ENCODE data around the gene C13orf42.

C13orf42 gene

GRCh38 chr13:51111174-51111573, at the start of gene C13orf42:
TSS of gene C13orf42 (minus strand) at chr13:51111274. CDS start at chr13:51111209, 65 bp downstream.
- TF ChIP-seq FOXP2 (optimal IDR thresholded peaks at IDR 0.05; ENCODE audit: control extremely low read depth, extremely low read length, insufficient read depth), result no peak
- no peak for TF ChIP-seq EZH2 (IDR thresholded peaks at IDR 0.05)
- TF ChIP-seq POLR2AphosphoS5 (IDR thresholded peaks at IDR 0.05; ENCODE audit: borderline replicate concordance, low read depth, low read length), result no peak
- Histone ChIP-seq H3K27ac (no peak within 1 kb of the TSS), H3K9me3 (ENCODE audit: low read depth, low read length) (no peaks in the 10 kb centered on the region), H3K36me3 (ENCODE audit: insufficient read depth, low read length) (no peaks in the 10 kb centered on the region), H3K9ac (ENCODE audit: insufficient read length) (no peak within 1 kb of the TSS), H3K4me3 (no peak within 1 kb of the TSS)
- DNase-seq (ENCODE audit: low read depth, low spot score), result no peak

- Histone ChIP-seq H3K27ac (peak overlapping the region; percentile 55; the same call in 1 of the 2 replicates), H3K4me3 (no peak overlapping the region), H3K9me3 (ENCODE audit: low read depth, low read length) (no peaks in the 10 kb centered on the region), H3K36me3 (ENCODE audit: insufficient read depth, low read length) (no peaks in the 10 kb centered on the region), H3K9ac (ENCODE audit: insufficient read length) (peak overlapping the region; percentile 38)
- DNase-seq (ENCODE audit: low read depth, low spot score), result no peak
- TF ChIP-seq POLR2AphosphoS5 (IDR thresholded peaks at IDR 0.05; ENCODE audit: borderline replicate concordance, low read depth, low read length) (no peak), EZH2 (IDR thresholded peaks at IDR 0.05) (no peak), FOXP2 (optimal IDR thresholded peaks at IDR 0.05; ENCODE audit: control extremely low read depth, extremely low read length, insufficient read depth) (no peak)
These were observed 47.9 kb upstream of the C13orf42 start for GRCh38 chr13:51158880-51159518.

- DNase-seq (ENCODE audit: low read depth, low spot score), result no peak
- Histone ChIP-seq H3K27ac (no peak overlapping the region), H3K9ac (ENCODE audit: insufficient read length) (no peak overlapping the region)
These were observed 47.3 kb upstream of the C13orf42 start for GRCh38 chr13:51158365-51158764.

GRCh38 chr13:51156648-51157047, 45.6 kb upstream of the C13orf42 start:
- no peak overlapping the region for H3K27ac ChIP-seq
- no peak for DNase-seq (ENCODE audit: low read depth, low spot score)
- H3K9me3 ChIP-seq (ENCODE audit: low read depth, low read length), result no peaks in the 10 kb centered on the region
- no peaks in the 10 kb centered on the region for H3K36me3 ChIP-seq (ENCODE audit: insufficient read depth, low read length)
- H3K4me3 ChIP-seq, result no peak overlapping the region
- no peak overlapping the region for H3K9ac ChIP-seq (ENCODE audit: insufficient read length)
- TF ChIP-seq FOXP2 (optimal IDR thresholded peaks at IDR 0.05; ENCODE audit: control extremely low read depth, extremely low read length, insufficient read depth) (no peak), EZH2 (IDR thresholded peaks at IDR 0.05) (no peak), POLR2AphosphoS5 (IDR thresholded peaks at IDR 0.05; ENCODE audit: borderline replicate concordance, low read depth, low read length) (no peak)

More at GRCh38 chr13:51158365-51158764, 47.3 kb upstream of the C13orf42 start:
- no peak overlapping the region for H3K4me3 ChIP-seq
- H3K36me3 ChIP-seq (ENCODE audit: insufficient read depth, low read length), result no peaks in the 10 kb centered on the region
- TF ChIP-seq POLR2AphosphoS5 (IDR thresholded peaks at IDR 0.05; ENCODE audit: borderline replicate concordance, low read depth, low read length), result no peak
- TF ChIP-seq EZH2 (IDR thresholded peaks at IDR 0.05), result no peak
- no peak for TF ChIP-seq FOXP2 (optimal IDR thresholded peaks at IDR 0.05; ENCODE audit: control extremely low read depth, extremely low read length, insufficient read depth)
- H3K9me3 ChIP-seq (ENCODE audit: low read depth, low read length), result no peaks in the 10 kb centered on the region

- Histone ChIP-seq H3K9me3 (ENCODE audit: low read depth, low read length) (no peaks in the 10 kb centered on the region), H3K4me3 (no peak overlapping the region), H3K36me3 (ENCODE audit: insufficient read depth, low read length) (no peaks in the 10 kb centered on the region), H3K27ac (no peak overlapping the region), H3K9ac (ENCODE audit: insufficient read length) (no peak overlapping the region)
- DNase-seq (ENCODE audit: low read depth, low spot score), result no peak
- no peak for TF ChIP-seq EZH2 (IDR thresholded peaks at IDR 0.05)
- TF ChIP-seq POLR2AphosphoS5 (IDR thresholded peaks at IDR 0.05; ENCODE audit: borderline replicate concordance, low read depth, low read length), result no peak
- no peak for TF ChIP-seq FOXP2 (optimal IDR thresholded peaks at IDR 0.05; ENCODE audit: control extremely low read depth, extremely low read length, insufficient read depth)
These were observed 44.9 kb upstream of the C13orf42 start for GRCh38 chr13:51155776-51156515.

- H3K36me3 ChIP-seq (ENCODE audit: insufficient read depth, low read length), result no peaks in the 10 kb centered on the region
- no peak for TF ChIP-seq FOXP2 (optimal IDR thresholded peaks at IDR 0.05; ENCODE audit: control extremely low read depth, extremely low read length, insufficient read depth)
- TF ChIP-seq POLR2AphosphoS5 (IDR thresholded peaks at IDR 0.05; ENCODE audit: borderline replicate concordance, low read depth, low read length), result no peak
- no peak for TF ChIP-seq EZH2 (IDR thresholded peaks at IDR 0.05)
These were observed 44.1 kb upstream of the C13orf42 start for GRCh38 chr13:51155161-51155560.

GRCh38 chr13:51154029-51154555, 43.0 kb upstream of the C13orf42 start:
- no peak for DNase-seq (ENCODE audit: low read depth, low spot score)
- TF ChIP-seq FOXP2 (optimal IDR thresholded peaks at IDR 0.05; ENCODE audit: control extremely low read depth, extremely low read length, insufficient read depth) (no peak), EZH2 (IDR thresholded peaks at IDR 0.05) (no peak), POLR2AphosphoS5 (IDR thresholded peaks at IDR 0.05; ENCODE audit: borderline replicate concordance, low read depth, low read length) (no peak)
- Histone ChIP-seq H3K9me3 (ENCODE audit: low read depth, low read length) (no peaks in the 10 kb centered on the region), H3K36me3 (ENCODE audit: insufficient read depth, low read length) (no peaks in the 10 kb centered on the region), H3K9ac (ENCODE audit: insufficient read length) (no peak overlapping the region), H3K27ac (no peak overlapping the region), H3K4me3 (no peak overlapping the region)

More at GRCh38 chr13:51155161-51155560, 44.1 kb upstream of the C13orf42 start:
- Histone ChIP-seq H3K9me3 (ENCODE audit: low read depth, low read length) (no peaks in the 10 kb centered on the region), H3K9ac (ENCODE audit: insufficient read length) (no peak overlapping the region), H3K4me3 (no peak overlapping the region), H3K27ac (no peak overlapping the region)
- DNase-seq (ENCODE audit: low read depth, low spot score), result no peak

- H3K9ac ChIP-seq (ENCODE audit: insufficient read length), result no peak overlapping the region
- no peak for TF ChIP-seq EZH2 (IDR thresholded peaks at IDR 0.05)
- TF ChIP-seq POLR2AphosphoS5 (IDR thresholded peaks at IDR 0.05; ENCODE audit: borderline replicate concordance, low read depth, low read length), result no peak
- no peak for TF ChIP-seq FOXP2 (optimal IDR thresholded peaks at IDR 0.05; ENCODE audit: control extremely low read depth, extremely low read length, insufficient read depth)
- no peaks in the 10 kb centered on the region for H3K36me3 ChIP-seq (ENCODE audit: insufficient read depth, low read length)
- DNase-seq (ENCODE audit: low read depth, low spot score), result no peak
- no peaks in the 10 kb centered on the region for H3K9me3 ChIP-seq (ENCODE audit: low read depth, low read length)
- H3K27ac ChIP-seq, result no peak overlapping the region
- H3K4me3 ChIP-seq, result no peak overlapping the region
These were observed 42.5 kb upstream of the C13orf42 start for GRCh38 chr13:51153527-51153926.

All from SK-N-MC (cell line).